HG02981 (cell line): ENCODE data around the gene SKOR2.

Source experiments
- ATAC-seq: cut with Tn5 transposase; IDR thresholded peaks from one replicate; pipeline ENCODE4 v1.9.1; 2021; ENCODE audit warnings: mild to moderate bottlenecking, moderate library complexity; ENCODE audit not compliant: unreplicated experiment

SKOR2 gene

GRCh38 chr18:47251289-47252120 is at the start of gene SKOR2:
SKOR2 (minus strand) TSS chr18:47251660; CDS start chr18:47249183, 2,477 bp downstream.
- no peak for ATAC-seq

- no peak for ATAC-seq
These were observed 45.0 kb upstream of the SKOR2 start for GRCh38 chr18:47296462-47296861.

GRCh38 chr18:47294801-47295200 is 43.3 kb upstream of the SKOR2 start:
- no peak for ATAC-seq

- no peak for ATAC-seq
These were observed 37.3 kb upstream of the SKOR2 start for GRCh38 chr18:47288741-47289140.

GRCh38 chr18:47287911-47288585 is 36.6 kb upstream of the SKOR2 start:
- ATAC-seq = no peak

- ATAC-seq = no peak
These were observed 35.4 kb upstream of the SKOR2 start for GRCh38 chr18:47286776-47287410.

- no peak for ATAC-seq
These were observed 34.0 kb upstream of the SKOR2 start for GRCh38 chr18:47285456-47285855.

GRCh38 chr18:47284721-47285395 is 33.4 kb upstream of the SKOR2 start:
- no peak for ATAC-seq

- no peak for ATAC-seq
These were observed 32.0 kb upstream of the SKOR2 start for GRCh38 chr18:47283476-47283875.

GRCh38 chr18:47280121-47280520 is 28.7 kb upstream of the SKOR2 start:
- no peak for ATAC-seq

- no peak for ATAC-seq
These were observed 23.5 kb upstream of the SKOR2 start for GRCh38 chr18:47274961-47275360.

- ATAC-seq = no peak
These were observed 13.7 kb upstream of the SKOR2 start for GRCh38 chr18:47265197-47265596.

- no peak for ATAC-seq
These were observed 12.8 kb upstream of the SKOR2 start for GRCh38 chr18:47264308-47264700.

- no peak for ATAC-seq
These were observed 12.2 kb upstream of the SKOR2 start for GRCh38 chr18:47263430-47264307.

GRCh38 chr18:47263150-47263429 is 11.6 kb upstream of the SKOR2 start:
- ATAC-seq = no peak

- ATAC-seq = no peak
These were observed 11.1 kb upstream of the SKOR2 start for GRCh38 chr18:47262301-47263149.

GRCh38 chr18:47261902-47262300 is 10.4 kb upstream of the SKOR2 start:
- no peak for ATAC-seq

- no peak for ATAC-seq
These were observed 9.7 kb upstream of the SKOR2 start for GRCh38 chr18:47260924-47261701.
